C4-2B (cell line): ENCODE data around the gene PLXNA4.

ENCODE experiments used
- ZFX ChIP-seq: fragments of 450-650 bp; IDR thresholded peaks from 2 replicates; pipeline ENCODE4 v1.6.1; 2017
- TF ChIP-seq, protein P1 (sequence below): fragments of 450-650 bp; conservative IDR thresholded peaks from 2 replicates; pipeline ENCODE4 v1.5.1; 2017; ENCODE audit warnings: mild to moderate bottlenecking

DNA sequence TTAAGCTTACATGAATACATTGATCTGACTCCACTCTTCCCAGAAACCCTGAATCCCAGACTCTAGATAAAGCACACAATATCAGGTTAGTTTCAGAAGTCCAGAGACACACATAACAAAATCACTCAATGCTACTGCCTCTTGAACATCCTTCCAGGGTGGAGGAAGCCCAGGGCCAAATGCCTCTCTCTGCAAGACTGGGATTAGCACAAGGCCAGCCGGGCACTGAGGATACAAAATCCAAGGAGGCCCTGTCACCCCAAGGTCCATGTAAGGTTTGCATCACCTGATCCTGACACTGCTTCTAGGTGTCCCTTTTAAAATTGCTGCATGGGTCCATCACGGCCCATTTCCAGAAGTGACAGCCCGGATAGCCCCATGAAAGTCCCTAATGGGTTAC is 2.6 kb upstream of the PLXNA4 start:
- TF ChIP-seq, protein P1, sequence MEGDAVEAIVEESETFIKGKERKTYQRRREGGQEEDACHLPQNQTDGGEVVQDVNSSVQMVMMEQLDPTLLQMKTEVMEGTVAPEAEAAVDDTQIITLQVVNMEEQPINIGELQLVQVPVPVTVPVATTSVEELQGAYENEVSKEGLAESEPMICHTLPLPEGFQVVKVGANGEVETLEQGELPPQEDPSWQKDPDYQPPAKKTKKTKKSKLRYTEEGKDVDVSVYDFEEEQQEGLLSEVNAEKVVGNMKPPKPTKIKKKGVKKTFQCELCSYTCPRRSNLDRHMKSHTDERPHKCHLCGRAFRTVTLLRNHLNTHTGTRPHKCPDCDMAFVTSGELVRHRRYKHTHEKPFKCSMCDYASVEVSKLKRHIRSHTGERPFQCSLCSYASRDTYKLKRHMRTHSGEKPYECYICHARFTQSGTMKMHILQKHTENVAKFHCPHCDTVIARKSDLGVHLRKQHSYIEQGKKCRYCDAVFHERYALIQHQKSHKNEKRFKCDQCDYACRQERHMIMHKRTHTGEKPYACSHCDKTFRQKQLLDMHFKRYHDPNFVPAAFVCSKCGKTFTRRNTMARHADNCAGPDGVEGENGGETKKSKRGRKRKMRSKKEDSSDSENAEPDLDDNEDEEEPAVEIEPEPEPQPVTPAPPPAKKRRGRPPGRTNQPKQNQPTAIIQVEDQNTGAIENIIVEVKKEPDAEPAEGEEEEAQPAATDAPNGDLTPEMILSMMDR, result no peak
- TF ChIP-seq ZFX, result no peak
